SU-DHL-6 (cell line): ENCODE results near the gene SLU7.

Experiments used
- H2AFZ ChIP-seq: fragments of 200-600 bp; sonication (generic); 2 replicates; pipeline ENCODE4 v1.6.1; 2014; ENCODE audit warnings: low read depth, mild to moderate bottlenecking, moderate library complexity, mixed read lengths, antibody characterized with exemption, low read length; ENCODE audit not compliant: severe bottlenecking
- H3F3A ChIP-seq: fragments of 200-600 bp; shearing (Covaris generic); 2 replicates; pipeline ENCODE4 v1.6.0; 2016; ENCODE audit warnings: antibody characterized with exemption, mild to moderate bottlenecking; ENCODE audit not compliant: insufficient read depth
- H3K27ac ChIP-seq: fragments of 200-600 bp; sonication (generic); 2 replicates; pipeline ENCODE4 v1.5.1; 2016; ENCODE audit warnings: low read depth, mild to moderate bottlenecking, low read length, moderate library complexity, mixed read lengths
- H3K27me3 ChIP-seq: fragments of 200-600 bp; sonication (generic), shearing (Covaris generic); 2 replicates; pipeline ENCODE4 v1.6.0; 2014; ENCODE audit warnings: mild to moderate bottlenecking, low read length
- H3K36me3 ChIP-seq: fragments of 200-600 bp; sonication (generic); 2 replicates; pipeline ENCODE4 v1.6.1; 2014; ENCODE audit warnings: mild to moderate bottlenecking, low read length, mixed read lengths
- H3K4me2 ChIP-seq: fragments of 300-600, 200-600 bp; shearing (Covaris generic), sonication (generic); 2 replicates; pipeline ENCODE4 v1.6.0; 2014; ENCODE audit warnings: low read length, low read depth, mild to moderate bottlenecking; ENCODE audit not compliant: poor library complexity, severe bottlenecking
- H3K4me3 ChIP-seq: fragments of 200-600 bp; sonication (generic); 2 replicates; pipeline ENCODE4 v1.5.1; 2014; ENCODE audit warnings: antibody characterized with exemption, low read length, mild to moderate bottlenecking, mixed read lengths; ENCODE audit not compliant: insufficient read depth, poor library complexity, severe bottlenecking
- H3K79me2 ChIP-seq: fragments of 200-600 bp; sonication (generic); 2 replicates; pipeline ENCODE4 v1.6.1; 2014; ENCODE audit warnings: mild to moderate bottlenecking, low read length, moderate library complexity; ENCODE audit not compliant: insufficient read depth
- H3K9ac ChIP-seq: fragments of 200-600 bp; sonication (generic); 2 replicates; pipeline ENCODE4 v1.7.0; 2014; ENCODE audit warnings: mild to moderate bottlenecking, low read length
- H3K9me2 ChIP-seq: fragments of 200-600 bp; sonication (generic); replicated peaks from 2 replicates; pipeline ENCODE4 v1.6.1; 2014; ENCODE audit warnings: low read length; ENCODE audit not compliant: insufficient read depth
- H3K9me3 ChIP-seq: fragments of 200-600 bp; sonication (generic); 2 replicates; pipeline ENCODE4 v1.6.1; 2014; ENCODE audit warnings: low read length, mixed read lengths; ENCODE audit not compliant: insufficient read depth
- H4K20me1 ChIP-seq: fragments of 200-600 bp; sonication (generic); 2 replicates; pipeline ENCODE4 v1.6.1; 2014; ENCODE audit warnings: low read depth, mild to moderate bottlenecking, antibody characterized with exemption, low read length, moderate library complexity, mixed read lengths
- CTCF ChIP-seq: fragments of 200-600 bp; sonication (generic); IDR thresholded peaks from one replicate; pipeline ENCODE4 v1.5.1; 2017; ENCODE audit warnings: antibody characterized with exemption, mild to moderate bottlenecking, low read length, moderate library complexity; ENCODE audit not compliant: insufficient read depth, poor library complexity, severe bottlenecking
- EZH2phosphoT487 ChIP-seq: fragments of 200-600 bp; sonication (generic), shearing (Covaris generic); conservative IDR thresholded peaks from 2 replicates; pipeline ENCODE4 v1.6.1; 2018; ENCODE audit warnings: mild to moderate bottlenecking, antibody characterized with exemption, low read length, moderate library complexity, mixed read lengths

Gene SLU7

GRCh38 chr5:160451281-160451680, 32.4 kb upstream of the SLU7 start:
- Histone ChIP-seq H3K27me3 (no peaks in the 10 kb centered on the region), H3F3A (no peaks in the 10 kb centered on the region), H4K20me1 (no peaks in the 10 kb centered on the region), H3K9ac (no peak overlapping the region), H3K36me3 (no peaks in the 10 kb centered on the region), H2AFZ (no peak overlapping the region), H3K9me3 (no peaks in the 10 kb centered on the region), H3K9me2 (no peaks in the 10 kb centered on the region), H3K27ac (no peak overlapping the region), H3K4me3 (no peak overlapping the region), H3K79me2 (no peaks in the 10 kb centered on the region), H3K4me2 (no peak overlapping the region)
- no peak for TF ChIP-seq EZH2phosphoT487
- TF ChIP-seq CTCF, result no peak

- Histone ChIP-seq H3K9ac (no peak overlapping the region), H3K9me2 (no peaks in the 10 kb centered on the region), H4K20me1 (no peaks in the 10 kb centered on the region), H3F3A (no peaks in the 10 kb centered on the region), H3K4me3 (no peak overlapping the region), H3K36me3 (no peaks in the 10 kb centered on the region), H3K27ac (no peak overlapping the region), H3K4me2 (no peak overlapping the region), H3K27me3 (no peaks in the 10 kb centered on the region), H2AFZ (no peak overlapping the region), H3K79me2 (no peaks in the 10 kb centered on the region), H3K9me3 (no peaks in the 10 kb centered on the region)
- no peak for TF ChIP-seq CTCF
- no peak for TF ChIP-seq EZH2phosphoT487
These were observed 31.5 kb upstream of the SLU7 start for GRCh38 chr5:160450164-160450932.

DNA sequence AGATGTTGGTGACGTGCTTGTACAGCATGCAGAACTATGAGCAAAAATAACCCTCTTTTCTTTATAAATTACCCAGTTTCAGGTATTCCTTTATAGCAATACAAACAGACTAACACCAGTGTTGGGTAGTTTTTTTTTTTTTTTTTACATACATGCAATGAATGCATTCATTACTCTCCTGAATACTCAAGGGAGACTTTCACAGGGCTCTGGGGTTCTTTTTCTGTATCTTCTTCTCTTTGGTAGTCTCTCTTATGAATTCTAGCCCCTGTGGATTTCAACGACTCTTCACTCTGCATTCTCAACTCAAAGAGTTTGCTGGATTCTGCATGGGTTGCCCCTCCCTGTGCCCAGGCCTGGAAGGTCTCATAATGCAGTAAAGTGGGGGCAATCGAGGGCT, 30.6 kb upstream of the SLU7 start:
- Histone ChIP-seq H3F3A (no peaks in the 10 kb centered on the region), H3K9ac (no peak overlapping the region), H4K20me1 (no peaks in the 10 kb centered on the region), H3K9me2 (no peaks in the 10 kb centered on the region), H3K9me3 (no peaks in the 10 kb centered on the region), H3K27me3 (no peaks in the 10 kb centered on the region), H3K27ac (no peak overlapping the region), H2AFZ (no peak overlapping the region), H3K36me3 (no peaks in the 10 kb centered on the region), H3K4me2 (no peak overlapping the region), H3K4me3 (no peak overlapping the region), H3K79me2 (no peaks in the 10 kb centered on the region)
- TF ChIP-seq CTCF (no peak), EZH2phosphoT487 (no peak)
